ENCODE measurements around the gene GFOD2. TPM values are rescaled to one million over a fixed set of nuclear protein-coding genes. Genes with fewer than 3 reads are reported as not detected.
A peak's percentile ranks its signal among the peaks of the same experiment; 100 is the strongest.

The GFOD2 gene
- total and polyA plus RNA-seq, 2 of the 13 experiments (the other 11 are each of a cell fraction or from before 2014, with no cell fraction given) = 11.1 to 17.2 TPM

DNA sequence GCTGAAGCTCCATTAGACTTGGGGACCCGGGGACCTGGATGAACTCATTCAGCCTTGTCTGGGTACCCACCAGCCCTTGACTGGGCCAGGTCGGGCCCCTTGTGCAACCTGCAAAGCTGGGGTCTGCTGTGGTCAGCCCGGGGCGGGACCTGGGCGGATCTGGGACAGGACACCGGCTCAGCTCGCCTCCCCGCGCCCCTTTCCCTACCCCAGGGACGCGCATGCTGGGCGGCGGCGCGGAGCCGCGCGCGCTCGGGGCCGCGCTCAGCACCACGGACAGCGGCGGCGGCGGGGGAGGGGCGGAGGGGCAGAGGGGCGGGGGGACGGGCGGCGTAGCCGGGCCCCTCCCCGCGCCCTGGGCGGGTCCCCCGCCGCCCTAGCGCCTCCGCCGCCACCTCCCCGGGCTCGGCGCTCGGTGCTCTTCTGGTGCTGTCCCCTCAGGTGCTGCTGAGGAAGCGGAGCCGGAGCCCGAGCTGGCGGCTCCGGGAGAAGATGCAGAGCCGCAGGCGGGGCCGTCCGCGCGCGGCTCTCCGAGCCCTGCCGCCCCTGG, 66.5 kb downstream of the GFOD2 start (continued):
- TF ChIP-seq ZNF234 (CRISPR knock-in tag; conservative IDR thresholded peaks at IDR 0.05) (no peak), MYNN (CRISPR knock-in tag; IDR thresholded peaks at IDR 0.05; ENCODE audit: low read depth) (no peak), ZNF749 (CRISPR knock-in tag; IDR thresholded peaks at IDR 0.05; ENCODE audit: borderline replicate concordance) (peak; percentile 88), ZNF879 (CRISPR knock-in tag; IDR thresholded peaks at IDR 0.05) (no peak), JUND (CRISPR knock-in tag; IDR thresholded peaks at IDR 0.05) (no peak), MZF1 (CRISPR knock-in tag; IDR thresholded peaks at IDR 0.05; ENCODE audit: borderline replicate concordance) (no peak), AGO1 (IDR thresholded peaks at IDR 0.05; ENCODE audit: low read depth, low read length, poor library complexity, severe bottlenecking) (no peak), GFI1 (CRISPR knock-in tag; IDR thresholded peaks at IDR 0.05; ENCODE audit: borderline replicate concordance) (no peak), ZNF792 (CRISPR knock-in tag; IDR thresholded peaks at IDR 0.05) (no peak), KMT2B (CRISPR knock-in tag; IDR thresholded peaks at IDR 0.05) (no peak), NFRKB (IDR thresholded peaks at IDR 0.05) (no peak), ZNF232 (CRISPR knock-in tag; IDR thresholded peaks at IDR 0.05; ENCODE audit: borderline replicate concordance) (no peak), KLF11 (CRISPR knock-in tag; IDR thresholded peaks at IDR 0.05) (no peak), ZNF841 (CRISPR knock-in tag; IDR thresholded peaks at IDR 0.05; ENCODE audit: borderline replicate concordance) (no peak), ARID2 (CRISPR knock-in tag; IDR thresholded peaks at IDR 0.05; ENCODE audit: borderline replicate concordance) (no peak)
- TF ChIP-seq, protein P1, sequence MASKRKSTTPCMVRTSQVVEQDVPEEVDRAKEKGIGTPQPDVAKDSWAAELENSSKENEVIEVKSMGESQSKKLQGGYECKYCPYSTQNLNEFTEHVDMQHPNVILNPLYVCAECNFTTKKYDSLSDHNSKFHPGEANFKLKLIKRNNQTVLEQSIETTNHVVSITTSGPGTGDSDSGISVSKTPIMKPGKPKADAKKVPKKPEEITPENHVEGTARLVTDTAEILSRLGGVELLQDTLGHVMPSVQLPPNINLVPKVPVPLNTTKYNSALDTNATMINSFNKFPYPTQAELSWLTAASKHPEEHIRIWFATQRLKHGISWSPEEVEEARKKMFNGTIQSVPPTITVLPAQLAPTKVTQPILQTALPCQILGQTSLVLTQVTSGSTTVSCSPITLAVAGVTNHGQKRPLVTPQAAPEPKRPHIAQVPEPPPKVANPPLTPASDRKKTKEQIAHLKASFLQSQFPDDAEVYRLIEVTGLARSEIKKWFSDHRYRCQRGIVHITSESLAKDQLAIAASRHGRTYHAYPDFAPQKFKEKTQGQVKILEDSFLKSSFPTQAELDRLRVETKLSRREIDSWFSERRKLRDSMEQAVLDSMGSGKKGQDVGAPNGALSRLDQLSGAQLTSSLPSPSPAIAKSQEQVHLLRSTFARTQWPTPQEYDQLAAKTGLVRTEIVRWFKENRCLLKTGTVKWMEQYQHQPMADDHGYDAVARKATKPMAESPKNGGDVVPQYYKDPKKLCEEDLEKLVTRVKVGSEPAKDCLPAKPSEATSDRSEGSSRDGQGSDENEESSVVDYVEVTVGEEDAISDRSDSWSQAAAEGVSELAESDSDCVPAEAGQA (IDR thresholded peaks at IDR 0.05; ENCODE audit: low read depth) = no peak
- TF ChIP-seq, protein P1 (CRISPR knock-in tag; IDR thresholded peaks at IDR 0.05; ENCODE audit: borderline replicate concordance) = no peak
- TF ChIP-seq, protein P2, sequence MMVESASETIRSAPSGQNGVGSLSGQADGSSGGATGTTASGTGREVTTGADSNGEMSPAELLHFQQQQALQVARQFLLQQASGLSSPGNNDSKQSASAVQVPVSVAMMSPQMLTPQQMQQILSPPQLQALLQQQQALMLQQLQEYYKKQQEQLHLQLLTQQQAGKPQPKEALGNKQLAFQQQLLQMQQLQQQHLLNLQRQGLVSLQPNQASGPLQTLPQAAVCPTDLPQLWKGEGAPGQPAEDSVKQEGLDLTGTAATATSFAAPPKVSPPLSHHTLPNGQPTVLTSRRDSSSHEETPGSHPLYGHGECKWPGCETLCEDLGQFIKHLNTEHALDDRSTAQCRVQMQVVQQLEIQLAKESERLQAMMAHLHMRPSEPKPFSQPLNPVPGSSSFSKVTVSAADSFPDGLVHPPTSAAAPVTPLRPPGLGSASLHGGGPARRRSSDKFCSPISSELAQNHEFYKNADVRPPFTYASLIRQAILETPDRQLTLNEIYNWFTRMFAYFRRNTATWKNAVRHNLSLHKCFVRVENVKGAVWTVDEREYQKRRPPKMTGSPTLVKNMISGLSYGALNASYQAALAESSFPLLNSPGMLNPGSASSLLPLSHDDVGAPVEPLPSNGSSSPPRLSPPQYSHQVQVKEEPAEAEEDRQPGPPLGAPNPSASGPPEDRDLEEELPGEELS (CRISPR knock-in tag; IDR thresholded peaks at IDR 0.05) = no peak
- TF ChIP-seq, protein P3, sequence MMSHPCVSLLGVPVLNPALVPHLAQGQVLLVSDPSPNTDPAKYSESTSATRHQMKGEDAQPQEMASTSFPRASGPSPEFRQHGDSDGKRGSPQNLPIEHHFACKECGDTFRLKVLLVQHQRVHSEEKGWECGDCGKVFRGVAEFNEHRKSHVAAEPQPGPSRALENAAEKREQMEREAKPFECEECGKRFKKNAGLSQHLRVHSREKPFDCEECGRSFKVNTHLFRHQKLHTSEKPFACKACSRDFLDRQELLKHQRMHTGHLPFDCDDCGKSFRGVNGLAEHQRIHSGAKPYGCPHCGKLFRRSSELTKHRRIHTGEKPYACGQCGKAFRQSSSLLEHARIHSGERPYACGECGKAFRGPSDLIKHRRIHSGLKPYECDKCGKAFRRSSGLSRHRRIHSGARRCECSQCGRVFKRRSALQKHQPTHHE (CRISPR knock-in tag; IDR thresholded peaks at IDR 0.05; ENCODE audit: borderline replicate concordance) = no peak
- TF ChIP-seq, protein P4, sequence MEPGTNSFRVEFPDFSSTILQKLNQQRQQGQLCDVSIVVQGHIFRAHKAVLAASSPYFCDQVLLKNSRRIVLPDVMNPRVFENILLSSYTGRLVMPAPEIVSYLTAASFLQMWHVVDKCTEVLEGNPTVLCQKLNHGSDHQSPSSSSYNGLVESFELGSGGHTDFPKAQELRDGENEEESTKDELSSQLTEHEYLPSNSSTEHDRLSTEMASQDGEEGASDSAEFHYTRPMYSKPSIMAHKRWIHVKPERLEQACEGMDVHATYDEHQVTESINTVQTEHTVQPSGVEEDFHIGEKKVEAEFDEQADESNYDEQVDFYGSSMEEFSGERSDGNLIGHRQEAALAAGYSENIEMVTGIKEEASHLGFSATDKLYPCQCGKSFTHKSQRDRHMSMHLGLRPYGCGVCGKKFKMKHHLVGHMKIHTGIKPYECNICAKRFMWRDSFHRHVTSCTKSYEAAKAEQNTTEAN (CRISPR knock-in tag; conservative IDR thresholded peaks at IDR 0.05) = 0 out of 2 replicates have a peak, but pooled peaks have one; percentile 29
